HepG2 (cell line): Measurements from ENCODE around the gene GBP4. TPM values are rescaled to one million over a fixed set of nuclear protein-coding genes. Genes with fewer than 3 reads are reported as not detected.

Experiments used
- ATAC-seq: fragments of 200-7000 bp; cut with Tn5 transposase; 3 replicates; pipeline ENCODE4 v1.9.1; 2020; ENCODE audit warnings: mild to moderate bottlenecking, moderate library complexity
- BruUV-seq: library from RNA; stranded (reverse); fragments of 400-500 nt; replicated peaks from 2 replicates; lab custom pipeline; 2021; lab: Mats Ljungman, UMichigan
- CTCF ChIA-PET: fragments of 300-600 bp; formaldehyde crosslinking; extraction: SDS; loops from one replicate; lab custom pipeline; 2021; ENCODE audit warnings: low total read pairs, inconsistent platforms, low intra/inter-chr PET ratio; lab: Yijun Ruan, JAX
- POLR2A ChIA-PET: fragments of 350-600 bp; sonication (Branson Sonifier 250); formaldehyde crosslinking; loops from one replicate; lab custom pipeline; 2020; ENCODE audit warnings: antibody characterized with exemption, inconsistent platforms; lab: Yijun Ruan, JAX
- DNase-seq: peaks from one replicate; pipeline ENCODE4 v3.0.0-alpha.2; 2015; ENCODE audit warnings: low spot score
- FAIRE-seq: peaks from 3 replicates; lab custom pipeline; 2011; peaks lifted over from hg19 to GRCh38; lab: Jason Lieb, UNC
- H2AFZ ChIP-seq: one replicate; pipeline ENCODE4 v1.6.1; 2011; ENCODE audit warnings: low read length, inconsistent platforms
- H3K27ac ChIP-seq: fragments of 300-600 bp; 3 replicates; pipeline ENCODE4 v1.8.0; 2011; ENCODE audit warnings: mixed run types, mild to moderate bottlenecking, mixed read lengths, low read length, inconsistent platforms; ENCODE audit not compliant: insufficient read depth; ENCODE audit errors: extremely low read length
- H3K27me3 ChIP-seq, 2 experiments: fragments of 200-600 bp in 1 of 2; 2 replicates in 1 of 2; 3 replicates in 1 of 2; pipeline versions ENCODE4 v1.6.0 to v1.8.0; 2011; ENCODE audit warnings: low read length in 2 of 2, mild to moderate bottlenecking in 2 of 2, moderate library complexity in 2 of 2, inconsistent platforms in 1 of 2; ENCODE audit not compliant: insufficient read depth in 2 of 2, control insufficient read depth in 1 of 2
- H3K36me3 ChIP-seq, 2 experiments: fragments of 200-600 bp in 1 of 2; replicated peaks in 1 of 2; 2 replicates in 1 of 2; 3 replicates in 1 of 2; pipeline versions ENCODE4 v1.5.1 to v1.8.0; 2011; ENCODE audit warnings: low read length in 2 of 2, inconsistent platforms in 1 of 2; ENCODE audit not compliant: insufficient read depth in 2 of 2, control insufficient read depth in 1 of 2
- H3K4me1 ChIP-seq: 2 replicates; pipeline ENCODE4 v1.5.1; 2012; ENCODE audit warnings: low read length, inconsistent platforms; ENCODE audit not compliant: insufficient read depth
- H3K4me2 ChIP-seq: 2 replicates; pipeline ENCODE4 v1.6.0; 2011; ENCODE audit warnings: low read depth, low read length, inconsistent platforms
- H3K4me3 ChIP-seq, 3 experiments: fragments of 200-600 bp in 1 of 3; sonication (generic), shearing (Covaris generic) in 1 of 3; replicated peaks in 1 of 3; 2 replicates each; pipeline ENCODE4 v1.5.1; 2011 to 2016; ENCODE audit warnings: low read length in 3 of 3, inconsistent platforms in 2 of 3, low read depth in 2 of 3, mild to moderate bottlenecking in 2 of 3, control low read depth in 1 of 3, mixed read lengths in 1 of 3; ENCODE audit not compliant: insufficient read depth in 1 of 3
- H3K79me2 ChIP-seq: one replicate; pipeline ENCODE4 v1.6.1; 2011; ENCODE audit warnings: low read length, inconsistent platforms; ENCODE audit not compliant: insufficient read depth
- H3K9ac ChIP-seq: 2 replicates; pipeline ENCODE4 v1.6.0; 2011; ENCODE audit warnings: mild to moderate bottlenecking, low read depth, low read length, inconsistent platforms; ENCODE audit not compliant: insufficient read depth
- H3K9me3 ChIP-seq: 2 replicates; pipeline ENCODE4 v1.5.1; 2012; ENCODE audit warnings: mild to moderate bottlenecking, low read length
- H4K20me1 ChIP-seq: 2 replicates; pipeline ENCODE4 v1.6.0; 2011; ENCODE audit warnings: inconsistent platforms, mild to moderate bottlenecking, low read length, moderate library complexity; ENCODE audit not compliant: insufficient read depth
- LCORL ChIP-seq, 2 experiments: fragments of 450-650 bp in 1 of 2; sonication (generic) in 1 of 2; formaldehyde crosslinking in 1 of 2; IDR thresholded peaks; 2 replicates each; pipeline versions ENCODE4 v1.5.0 to v1.6.1; 2017 to 2020; ENCODE audit warnings: antibody characterized with exemption in 1 of 2, missing genetic modification reagents in 1 of 2
- SALL1 ChIP-seq: sonication (generic); formaldehyde crosslinking; IDR thresholded peaks from 2 replicates; pipeline ENCODE4 v1.8.0; 2022; ENCODE audit warnings: mild to moderate bottlenecking, missing genetic modification reagents
- SAP130 ChIP-seq: IDR thresholded peaks from 2 replicates; pipeline ENCODE4 v1.6.1; 2016; ENCODE audit warnings: low read depth
- SETDB1 ChIP-seq: sonication (generic); formaldehyde crosslinking; IDR thresholded peaks from 2 replicates; pipeline ENCODE4 v1.5.1; 2020; ENCODE audit warnings: missing genetic modification reagents, mild to moderate bottlenecking, borderline replicate concordance
- ZNF317 ChIP-seq: sonication (generic); formaldehyde crosslinking; IDR thresholded peaks from 2 replicates; pipeline ENCODE4 v1.5.0; 2020; ENCODE audit warnings: mild to moderate bottlenecking, missing genetic modification reagents
- ZNF660 ChIP-seq: sonication (generic); formaldehyde crosslinking; IDR thresholded peaks from 2 replicates; pipeline ENCODE4 v1.5.1; 2020; ENCODE audit warnings: mild to moderate bottlenecking, low read depth, missing genetic modification reagents, borderline replicate concordance
- WGBS: methylation state at CpG from one replicate; pipeline ENCODE4 v1.1.6; 2017; ENCODE audit warnings: low lambda C conversion rate; 5-methylcytosine and 5-hydroxymethylcytosine counted together
- in situ Hi-C: cut with HindIII; loops from 2 replicates; pipeline ENCODE4 v1.10.0; 2017; ENCODE audit warnings: low pct_unique_long_range_greater_than_20kb; ENCODE audit not compliant: extremely low pct_ligation_motif_present
- intact Hi-C: fragments of 100-400 bp; cut with micrococcal nuclease; formaldehyde crosslinking; loops from one replicate; pipeline ENCODE4 v1.10.0; 2022; ENCODE audit not compliant: unreplicated experiment
- polyA plus RNA-seq, 8 experiments: library from polyadenylated mRNA; depleted of rRNA in 3 of 8; stranded (reverse) in 7 of 8; unstranded in 1 of 8; fragments of >200 nt; fragmentation: Illumina TruSeq in 4 of 8; extraction: Trizol in 4 of 8; gene quantifications; 2 replicates each; pipeline versions ENCODE4 v1.2.1 to v1.2.3, GENCODE V29; 2011 to 2016; ENCODE audit warnings: low read depth in 4 of 8, missing spikeins in 1 of 8, mixed read lengths in 1 of 8; ENCODE audit not compliant: insufficient read depth in 1 of 8
- total RNA-seq, 5 experiments: library from RNA; depleted of rRNA; stranded (reverse); fragments of >200 nt; fragmentation: Illumina TruSeq; extraction: Trizol; gene quantifications; 2 replicates each; pipeline ENCODE4 v1.2.3, GENCODE V29; 2016; ENCODE audit warnings: low read depth in 1 of 5
- TF ChIP-seq, protein P1 (sequence below): sonication (generic); formaldehyde crosslinking; IDR thresholded peaks from 2 replicates; pipeline ENCODE4 v1.5.0; 2020; ENCODE audit warnings: mild to moderate bottlenecking, missing genetic modification reagents, moderate library complexity

The GBP4 gene
- total and polyA plus RNA-seq, 2 of the 13 experiments (the other 11 are each of a cell fraction or from before 2014, with no cell fraction given): not detected

DNA sequence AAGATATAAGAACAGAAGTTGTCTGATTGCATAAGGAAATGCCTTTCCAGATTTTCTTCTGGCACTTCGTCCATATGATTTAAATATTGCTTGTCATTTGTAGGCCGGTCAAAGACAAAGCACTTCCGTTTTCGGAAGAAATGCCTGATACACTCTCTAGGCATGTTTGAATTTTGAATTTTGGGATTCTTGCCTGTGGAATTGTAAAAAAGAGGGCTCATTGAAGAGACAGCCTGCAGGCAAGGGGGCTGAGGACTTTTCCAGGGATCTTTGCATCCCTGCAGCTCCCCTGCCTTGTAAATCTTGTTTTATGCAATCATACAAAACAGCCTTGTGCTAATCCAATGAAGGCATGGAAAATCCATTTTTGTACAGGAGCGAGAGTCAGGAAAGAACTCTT, 7.4 kb downstream of the GBP4 start:
- Histone ChIP-seq H3K9ac (no peak overlapping the region), H3K4me1 (no peaks in the 10 kb centered on the region), H3K79me2 (no peaks in the 10 kb centered on the region), H3K36me3 (no peaks in the 10 kb centered on the region), H3K27ac (no peak overlapping the region), H3K4me2 (no peak overlapping the region), H4K20me1 (no peaks in the 10 kb centered on the region), H3K9me3 (no peaks in the 10 kb centered on the region), H3K4me3 (no peak overlapping the region)
- ATAC-seq (no peak), FAIRE-seq (no peak)
- in situ Hi-C loops: no loop called here
- 12% methylated on average over 5 of the region's 5 CpGs for WGBS
- CTCF ChIA-PET: no interaction called here
- TF ChIP-seq SETDB1 (CRISPR knock-in tag) (no peak), SALL1 (CRISPR knock-in tag) (no peak), LCORL (IDR thresholded peaks at IDR 0.05) (no peak), LCORL (CRISPR knock-in tag; IDR thresholded peaks at IDR 0.05) (no peak), SAP130 (no peak)
- TF ChIP-seq, all 625 proteins: peak for 0
- H2AFZ ChIP-seq: no peak overlapping the region
- H3K27me3 ChIP-seq: 0 out of 5 replicates have a peak, but pooled peaks cover 0 to 3% of the 10 kb centered on the region in 2 experiments
- DNase-seq: no peak
- intact Hi-C loops: no loop called here
- no TSS peak for BruUV-seq
- POLR2A ChIA-PET: no interaction called here

DNA sequence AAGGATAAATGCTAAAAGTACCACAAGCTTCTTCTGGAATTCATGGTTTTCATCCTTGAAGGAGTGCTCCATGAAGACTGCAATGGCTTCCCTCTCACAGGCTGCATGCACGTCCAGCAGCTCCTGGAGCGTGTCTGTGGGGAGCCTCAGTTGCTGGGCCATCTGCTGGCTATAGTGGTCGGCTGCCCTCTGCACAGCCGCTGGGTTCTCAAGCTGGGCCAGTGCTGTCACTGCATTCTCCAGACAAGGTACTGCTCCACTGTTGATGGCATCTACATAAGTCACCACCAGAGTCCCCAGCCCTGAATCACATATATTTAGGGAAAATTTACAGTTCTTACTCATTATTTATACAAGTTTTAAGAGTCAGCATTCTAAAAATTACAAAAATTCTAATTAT, 8.7 kb downstream of the GBP4 start:
- FAIRE-seq: no peak
- peak; percentile 93 for TF ChIP-seq ZNF317 (CRISPR knock-in tag)
- TF ChIP-seq ZNF660 (CRISPR knock-in tag): no peak
- TF ChIP-seq, protein P1, sequence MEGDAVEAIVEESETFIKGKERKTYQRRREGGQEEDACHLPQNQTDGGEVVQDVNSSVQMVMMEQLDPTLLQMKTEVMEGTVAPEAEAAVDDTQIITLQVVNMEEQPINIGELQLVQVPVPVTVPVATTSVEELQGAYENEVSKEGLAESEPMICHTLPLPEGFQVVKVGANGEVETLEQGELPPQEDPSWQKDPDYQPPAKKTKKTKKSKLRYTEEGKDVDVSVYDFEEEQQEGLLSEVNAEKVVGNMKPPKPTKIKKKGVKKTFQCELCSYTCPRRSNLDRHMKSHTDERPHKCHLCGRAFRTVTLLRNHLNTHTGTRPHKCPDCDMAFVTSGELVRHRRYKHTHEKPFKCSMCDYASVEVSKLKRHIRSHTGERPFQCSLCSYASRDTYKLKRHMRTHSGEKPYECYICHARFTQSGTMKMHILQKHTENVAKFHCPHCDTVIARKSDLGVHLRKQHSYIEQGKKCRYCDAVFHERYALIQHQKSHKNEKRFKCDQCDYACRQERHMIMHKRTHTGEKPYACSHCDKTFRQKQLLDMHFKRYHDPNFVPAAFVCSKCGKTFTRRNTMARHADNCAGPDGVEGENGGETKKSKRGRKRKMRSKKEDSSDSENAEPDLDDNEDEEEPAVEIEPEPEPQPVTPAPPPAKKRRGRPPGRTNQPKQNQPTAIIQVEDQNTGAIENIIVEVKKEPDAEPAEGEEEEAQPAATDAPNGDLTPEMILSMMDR (CRISPR knock-in tag): peak; percentile 33
- BruUV-seq: no TSS peak
- no peaks in the 10 kb centered on the region for H4K20me1 ChIP-seq
- H3K36me3 ChIP-seq: no peaks in the 10 kb centered on the region
- H3K9me3 ChIP-seq: no peaks in the 10 kb centered on the region
- POLR2A ChIA-PET: no interaction called here
- no peak overlapping the region for H3K4me3 ChIP-seq
- H3K27ac ChIP-seq: no peak overlapping the region
- H3K27me3 ChIP-seq: 0 out of 5 replicates have a peak, but pooled peaks cover 0 to 5% of the 10 kb centered on the region in 2 experiments
- H3K79me2 ChIP-seq: no peaks in the 10 kb centered on the region
- in situ Hi-C loops (no loop called here), intact Hi-C loops (no loop called here)
- DNase-seq: no peak
- no CpG with 5 or more reads among the region's 4 CpGs for WGBS
- no peak overlapping the region for H3K4me2 ChIP-seq
- H3K4me1 ChIP-seq: no peaks in the 10 kb centered on the region
- no peak overlapping the region for H2AFZ ChIP-seq
- peak; percentile 88 for ATAC-seq
- CTCF ChIA-PET: no interaction called here
- H3K9ac ChIP-seq: no peak overlapping the region
